Measurements from ENCODE around the gene GABRG3. TPM values are rescaled to one million over a fixed set of nuclear protein-coding genes. Genes with fewer than 3 reads are reported as not detected.

Gene GABRG3
- total and polyA plus RNA-seq, 9 of the 15 experiments (the other 6 are each of a cell fraction or from before 2014, with no cell fraction given), result 4.0 to 15.1 (median 11.2) TPM

DNA sequence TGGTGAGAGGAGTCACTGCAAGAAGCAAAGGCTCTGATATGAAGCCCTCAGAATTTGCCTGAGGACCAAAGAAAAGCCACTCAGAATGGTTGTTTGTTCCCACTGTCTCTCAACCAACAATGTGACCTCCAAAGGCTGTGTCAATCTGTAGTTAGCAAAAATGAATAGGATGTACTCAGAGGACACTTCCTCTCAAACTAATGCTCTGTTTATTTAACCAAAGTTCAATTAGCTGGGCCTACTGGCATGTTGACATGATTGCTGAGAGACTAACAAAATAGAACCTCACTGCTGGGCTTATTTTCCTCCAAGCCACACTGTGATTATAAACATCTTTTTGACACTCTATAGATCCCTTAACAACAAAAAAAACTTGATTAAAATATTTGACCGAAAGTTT lies 605.6 kb downstream of the GABRG3 start:
- in situ Hi-C loops (cut with MboI), result no loop called here
- intact Hi-C loops (cut with micrococcal nuclease), result no loop called here
- Histone ChIP-seq H3K9me3 (replicated peaks; ENCODE audit: control insufficient read depth, insufficient read depth, low read depth, low read length) (no peaks in the 10 kb centered on the region), H4K20me1 (replicated peaks; ENCODE audit: control insufficient read depth, insufficient read depth, low read length) (no peaks in the 10 kb centered on the region), H3K9me1 (ENCODE audit: control insufficient read depth, insufficient read depth, low read length) (no peaks in the 10 kb centered on the region), H3K36me3 (ENCODE audit: control insufficient read depth, insufficient read depth, low read length) (no peaks in the 10 kb centered on the region), H2AFZ (ENCODE audit: low read depth, low read length) (no peak overlapping the region), H3K9ac (ENCODE audit: insufficient read depth in 1 of 2, low read depth in 2 of 2, low read length in 2 of 2) (no peak overlapping the region), H3K4me2 (ENCODE audit: insufficient read depth, low read length) (no peak overlapping the region), H3K27ac (ENCODE audit: extremely low read depth, low read depth, low read length) (no peak overlapping the region), H3K4me1 (replicated peaks in 1 of 2; ENCODE audit: control insufficient read depth in 2 of 2, insufficient read depth in 2 of 2, low read length in 2 of 2) (peaks cover 0 to 3% of the 10 kb centered on the region in 2 experiments; a peak in 1 of 5 replicates), H3K4me3 (no peak overlapping the region), H3K79me2 (ENCODE audit: control insufficient read depth, insufficient read depth, low read length) (no peaks in the 10 kb centered on the region), H3K27me3 (ENCODE audit: control insufficient read depth in 2 of 2, insufficient read depth in 2 of 2, low read length in 2 of 2) (peaks cover 2 to 15% of the 10 kb centered on the region in 2 experiments; a peak in 3 of 5 replicates)
- TF ChIP-seq DMBX1 (CRISPR knock-in tag; IDR thresholded peaks at IDR 0.05; ENCODE audit: borderline replicate concordance) (no peak), MCM3 (IDR thresholded peaks at IDR 0.05) (no peak), SIX5 (IDR thresholded peaks at IDR 0.05; ENCODE audit: borderline replicate concordance in 1 of 2, insufficient read depth in 1 of 2, low read depth in 1 of 2, low read length in 2 of 2) (no peak), MBD1 (CRISPR knock-in tag; IDR thresholded peaks at IDR 0.05) (no peak), CBX2 (IDR thresholded peaks at IDR 0.05; ENCODE audit: insufficient read depth, low read length, poor library complexity, severe bottlenecking) (no peak), ZNF280B (CRISPR knock-in tag; IDR thresholded peaks at IDR 0.05) (no peak), CCNT2 (IDR thresholded peaks at IDR 0.05; ENCODE audit: borderline replicate concordance, extremely low read depth, insufficient read length, low read depth, low read length) (no peak), SFPQ (IDR thresholded peaks at IDR 0.05; ENCODE audit: low read depth, low read length) (no peak), TAF1 (IDR thresholded peaks at IDR 0.05; ENCODE audit: control insufficient read depth, extremely low read depth, insufficient read depth, low read length, severe bottlenecking) (no peak), ZFP36 (IDR thresholded peaks at IDR 0.05; ENCODE audit: low read depth, low read length, partially characterized antibody) (no peak)
- TF ChIP-seq, protein P1, sequence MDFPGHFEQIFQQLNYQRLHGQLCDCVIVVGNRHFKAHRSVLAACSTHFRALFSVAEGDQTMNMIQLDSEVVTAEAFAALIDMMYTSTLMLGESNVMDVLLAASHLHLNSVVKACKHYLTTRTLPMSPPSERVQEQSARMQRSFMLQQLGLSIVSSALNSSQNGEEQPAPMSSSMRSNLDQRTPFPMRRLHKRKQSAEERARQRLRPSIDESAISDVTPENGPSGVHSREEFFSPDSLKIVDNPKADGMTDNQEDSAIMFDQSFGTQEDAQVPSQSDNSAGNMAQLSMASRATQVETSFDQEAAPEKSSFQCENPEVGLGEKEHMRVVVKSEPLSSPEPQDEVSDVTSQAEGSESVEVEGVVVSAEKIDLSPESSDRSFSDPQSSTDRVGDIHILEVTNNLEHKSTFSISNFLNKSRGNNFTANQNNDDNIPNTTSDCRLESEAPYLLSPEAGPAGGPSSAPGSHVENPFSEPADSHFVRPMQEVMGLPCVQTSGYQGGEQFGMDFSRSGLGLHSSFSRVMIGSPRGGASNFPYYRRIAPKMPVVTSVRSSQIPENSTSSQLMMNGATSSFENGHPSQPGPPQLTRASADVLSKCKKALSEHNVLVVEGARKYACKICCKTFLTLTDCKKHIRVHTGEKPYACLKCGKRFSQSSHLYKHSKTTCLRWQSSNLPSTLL (IDR thresholded peaks at IDR 0.05), result no peak
- TF ChIP-seq, protein P2, sequence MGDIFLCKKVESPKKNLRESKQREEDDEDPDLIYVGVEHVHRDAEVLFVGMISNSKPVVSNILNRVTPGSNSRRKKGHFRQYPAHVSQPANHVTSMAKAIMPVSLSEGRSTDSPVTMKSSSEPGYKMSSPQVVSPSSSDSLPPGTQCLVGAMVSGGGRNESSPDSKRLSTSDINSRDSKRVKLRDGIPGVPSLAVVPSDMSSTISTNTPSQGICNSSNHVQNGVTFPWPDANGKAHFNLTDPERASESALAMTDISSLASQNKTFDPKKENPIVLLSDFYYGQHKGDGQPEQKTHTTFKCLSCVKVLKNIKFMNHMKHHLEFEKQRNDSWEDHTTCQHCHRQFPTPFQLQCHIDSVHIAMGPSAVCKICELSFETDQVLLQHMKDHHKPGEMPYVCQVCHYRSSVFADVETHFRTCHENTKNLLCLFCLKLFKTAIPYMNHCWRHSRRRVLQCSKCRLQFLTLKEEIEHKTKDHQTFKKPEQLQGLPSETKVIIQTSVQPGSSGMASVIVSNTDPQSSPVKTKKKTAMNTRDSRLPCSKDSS (IDR thresholded peaks at IDR 0.05; ENCODE audit: low read depth, partially characterized antibody), result no peak
- POLR2A ChIA-PET, result no interaction called here
- DNase-seq (ENCODE audit: extremely low read depth in 1 of 4, low spot score in 3 of 4), result no peak
- no peak for FAIRE-seq
- WGBS (ENCODE audit: insufficient coverage, low coverage, missing lambda C conversion rate), result 0% methylated on average over 1 of the region's 1 CpG
- CTCF ChIA-PET (ENCODE audit: low intra/inter-chr PET ratio), result no interaction called here
- no TSS peak for BruUV-seq (replicated peaks)
- no peak for ATAC-seq

Measured in K562 (cell line).